Left lobe of liver (tissue), 2 donors: ENCODE results near the gene CTRB2. TPM values are rescaled to one million over a fixed set of nuclear protein-coding genes. Genes with fewer than 3 reads are reported as not detected.

Experiments
- ATAC-seq: fragments of 200-7000 bp; cut with Tn5 transposase; one replicate; pipeline ENCODE4 v1.9.1; 2020; ENCODE audit warnings: mild to moderate bottlenecking, moderate library complexity
- DNase-seq: peaks from one replicate; pipeline ENCODE4 v3.0.0-alpha.2; 2020; ENCODE audit warnings: low spot score
- total RNA-seq: library from RNA; stranded (reverse); gene quantifications from one replicate; pipeline ENCODE4 v1.2.1, GENCODE V29; 2021
- donor health status: DM: no; HTN: no; CAD: no; lungs with moderate emphysema.
- donor health status: DM: no; HTN: yes; CAD: no.

Gene CTRB2
- total RNA-seq, 1 donor from 2014 or later: 12.7 TPM

DNA sequence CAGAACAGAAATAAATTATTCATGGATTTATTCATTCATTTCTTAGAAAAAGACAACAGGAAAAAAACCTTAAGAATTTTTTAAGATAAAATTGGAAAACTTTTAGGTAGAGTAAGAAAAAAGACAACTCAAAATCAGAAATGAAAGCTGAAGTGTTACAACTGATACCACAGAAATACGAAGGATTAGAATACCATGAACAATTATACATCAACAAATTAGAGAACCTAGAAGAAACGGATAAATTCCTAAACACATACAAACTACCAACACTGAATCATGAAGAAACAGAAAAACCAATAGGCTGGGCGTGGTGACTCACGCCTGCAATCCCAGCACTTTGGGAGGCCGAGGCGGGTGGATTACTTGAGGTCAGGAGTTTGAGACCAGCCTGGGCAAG, 27.8 kb downstream of the CTRB2 start:
- DNase-seq (no peak), ATAC-seq (no peak)

DNA sequence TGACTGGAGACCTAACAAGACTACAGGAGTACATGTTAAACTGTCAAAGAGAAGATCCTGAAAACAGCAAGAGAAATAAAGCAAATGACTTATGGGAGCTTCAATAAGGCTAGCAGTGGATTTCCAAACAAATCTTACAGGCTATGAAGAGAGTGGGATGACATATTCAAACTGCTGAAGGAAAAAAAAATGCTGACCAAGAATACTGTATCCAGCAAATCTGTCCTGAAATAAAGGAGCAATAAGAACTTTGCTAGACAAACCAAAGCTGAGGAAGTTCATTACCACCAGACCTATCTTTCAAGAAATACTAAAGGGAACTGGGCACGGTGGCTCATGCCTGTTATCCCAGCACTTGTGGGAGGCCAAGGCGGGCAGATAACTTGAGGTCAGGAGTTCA, 30.0 kb downstream of the CTRB2 start:
- DNase-seq (no peak), ATAC-seq (no peak)

DNA sequence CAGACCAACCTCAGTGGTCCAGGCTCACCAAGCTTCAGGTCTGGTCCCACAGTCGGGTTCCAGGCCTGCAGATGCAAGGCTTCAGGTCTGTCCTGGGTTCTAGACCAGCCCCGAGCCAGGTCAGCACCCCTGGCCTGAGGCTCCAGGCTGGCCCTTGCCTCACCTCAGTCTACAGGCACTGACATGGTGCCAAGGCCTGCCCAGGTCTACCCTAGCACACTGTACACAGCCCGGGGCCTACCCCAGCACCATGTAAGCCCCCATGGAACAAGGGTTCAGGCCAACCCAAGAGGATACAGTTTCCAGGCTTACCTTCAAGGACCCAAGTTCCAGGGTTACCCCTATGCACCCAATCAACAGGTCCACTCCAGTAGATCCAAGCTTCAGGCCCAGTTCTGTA, 31.9 kb downstream of the CTRB2 start:
- ATAC-seq: peak; percentile 35
- no peak for DNase-seq

DNA sequence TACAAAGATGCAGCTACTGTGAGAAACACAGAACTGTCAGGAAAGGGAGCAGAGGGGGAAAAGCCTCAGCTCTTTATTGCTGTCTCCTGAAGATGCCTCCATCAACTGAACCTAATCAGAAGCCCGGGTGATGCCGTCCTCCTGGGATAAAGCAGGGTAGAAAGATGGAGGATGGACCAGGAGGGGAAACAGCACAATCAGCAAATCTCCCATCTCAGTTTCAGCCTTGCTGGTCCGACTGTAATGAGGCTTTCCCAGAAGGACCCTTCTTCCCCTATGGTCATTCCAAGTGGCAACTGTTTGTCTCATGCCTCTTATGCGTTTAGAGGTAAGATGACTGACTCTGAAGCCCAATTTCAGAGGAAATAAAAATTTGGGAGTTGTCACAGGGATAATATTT, 34.4 kb downstream of the CTRB2 start:
- DNase-seq (no peak), ATAC-seq (no peak)

DNA sequence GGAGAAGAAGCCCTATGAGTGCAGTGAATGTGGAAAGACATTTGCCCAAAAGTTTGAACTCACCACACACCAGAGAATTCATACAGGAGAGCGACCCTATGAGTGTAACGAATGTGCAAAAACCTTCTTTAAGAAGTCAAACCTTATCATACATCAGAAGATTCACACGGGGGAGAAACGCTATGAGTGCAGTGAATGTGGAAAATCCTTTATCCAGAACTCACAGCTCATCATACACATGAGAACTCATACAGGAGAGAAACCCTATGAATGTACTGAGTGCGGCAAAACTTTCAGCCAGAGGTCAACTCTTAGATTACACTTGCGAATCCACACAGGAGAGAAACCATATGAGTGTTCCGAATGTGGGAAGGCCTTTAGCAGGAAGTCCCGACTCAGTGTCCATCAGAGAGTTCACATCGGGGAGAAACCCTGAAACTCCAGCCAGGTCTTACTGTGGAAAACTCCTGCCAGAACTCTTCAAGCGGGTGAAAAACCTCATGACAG, 37.0 kb downstream of the CTRB2 start:
- ATAC-seq: no peak
- DNase-seq: no peak

DNA sequence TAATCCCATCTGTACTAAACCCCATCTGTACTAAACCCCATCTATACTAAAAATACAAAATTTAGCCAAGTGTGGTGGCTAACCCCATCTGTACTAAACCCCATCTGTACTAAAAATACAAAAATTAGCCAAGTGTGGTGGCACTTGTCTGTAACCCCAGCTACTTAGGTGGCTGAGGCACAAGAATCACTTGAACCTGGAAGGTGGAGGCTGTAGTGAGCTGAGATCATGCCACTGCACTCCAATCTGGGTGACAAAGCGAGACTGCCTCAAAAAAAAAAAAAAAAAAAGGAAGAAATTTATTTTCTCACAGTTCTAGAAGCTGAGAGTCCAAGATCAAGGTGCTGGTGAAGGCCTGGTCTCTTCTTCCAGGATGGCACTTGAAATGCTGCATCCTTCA, 46.6 kb downstream of the CTRB2 start:
- ATAC-seq (no peak), DNase-seq (no peak)

Other genes starting within 250 kb of the CTRB2 start
- gene WDR59, start 222.0 kb downstream of the CTRB2 start, total RNA-seq: 51.9 TPM
- 14.0 TPM for gene ZNRF1, start 208.1 kb downstream of the CTRB2 start, total RNA-seq
- 113 TPM for gene LDHD, start 90.4 kb downstream of the CTRB2 start, total RNA-seq
- gene ZFP1, start 58.6 kb downstream of the CTRB2 start, total RNA-seq: 16.8 TPM
- 9.7 TPM for gene CTRB1, start 11.8 kb upstream of the CTRB2 start, total RNA-seq
- gene BCAR1, start 44.5 kb upstream of the CTRB2 start, total RNA-seq: 39.2 TPM
- gene CFDP1, start 226.3 kb upstream of the CTRB2 start, total RNA-seq: 27.7 TPM